SH-SY5Y (cell line): ENCODE results near the gene TNF.

Source experiments
- GATA2 ChIP-seq: IDR thresholded peaks from 2 replicates; pipeline ENCODE4 v1.6.1; 2011; ENCODE audit warnings: mild to moderate bottlenecking, low read depth, low read length
- GATA3 ChIP-seq: IDR thresholded peaks from 2 replicates; pipeline ENCODE4 v1.6.1; 2011; ENCODE audit warnings: low read depth, mild to moderate bottlenecking, low read length, moderate library complexity

DNA sequence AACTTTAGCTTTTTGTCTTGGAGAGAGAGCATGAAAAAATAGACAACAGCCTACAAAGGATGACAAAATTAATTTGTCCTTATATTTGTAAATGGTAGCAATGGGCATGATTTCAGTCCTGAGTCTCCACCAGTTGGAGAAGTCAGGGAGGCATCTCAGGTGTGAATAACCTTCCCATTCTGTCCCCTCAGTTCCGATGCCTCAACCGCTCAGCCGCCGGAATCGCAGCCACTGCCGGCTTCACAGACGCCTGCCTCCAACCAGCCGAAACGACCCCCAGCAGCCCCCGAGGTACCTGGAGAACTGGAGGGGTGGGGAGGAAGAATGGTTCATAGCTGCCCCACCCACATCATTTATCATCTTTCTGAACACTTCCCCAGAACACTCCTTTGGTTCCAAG is 48.7 kb downstream of the TNF start:
- TF ChIP-seq GATA3 (no peak), GATA2 (no peak)
